ENCODE data around the gene NFIB. TPM values are rescaled to one million over a fixed set of nuclear protein-coding genes. Genes with fewer than 3 reads are reported as not detected.

NFIB gene
- total RNA-seq, 1 experiment from 2014 or later, result 14.3 TPM

DNA sequence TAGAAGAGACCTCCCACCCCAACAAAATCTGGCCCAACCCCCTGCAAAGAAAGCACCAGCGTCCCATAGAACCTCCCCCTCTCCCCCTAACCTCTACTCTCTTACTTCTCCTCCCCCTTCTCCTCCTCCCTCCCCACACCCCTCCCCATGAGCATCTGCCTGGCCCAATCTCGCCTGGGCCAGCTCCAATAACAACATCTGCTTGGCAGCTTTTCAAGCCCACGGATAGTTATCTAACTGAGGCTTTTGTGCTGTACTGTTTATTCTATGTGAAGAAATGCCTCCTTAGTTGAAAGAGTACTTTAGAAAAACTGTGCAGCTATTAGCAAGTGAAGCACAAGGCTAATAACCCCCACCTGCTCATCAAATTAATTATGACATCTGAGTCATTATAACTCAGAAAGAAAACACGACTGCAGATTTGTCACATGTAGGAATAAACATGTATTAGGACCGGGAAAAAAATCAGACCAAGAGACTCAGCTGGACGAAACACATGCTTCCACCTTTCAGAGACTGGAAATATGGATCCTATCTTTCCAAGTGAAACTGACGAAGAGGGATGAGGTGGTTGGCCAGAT lies 42.8 kb downstream of the NFIB start:
- Histone ChIP-seq H3K9ac (ENCODE audit: extremely low read depth, insufficient read length, low read length) (no peak overlapping the region), H3K18ac (ENCODE audit: insufficient read length, low read depth, low read length) (no peak overlapping the region), H3K56ac (ENCODE audit: insufficient read length, low read depth, low read length) (no peak overlapping the region), H4K20me1 (ENCODE audit: control insufficient read depth, insufficient read depth, insufficient read length) (no peaks in the 10 kb centered on the region), H2AK5ac (ENCODE audit: insufficient read length, low read length) (no peak overlapping the region), H3K23me2 (ENCODE audit: insufficient read length, low read depth, low read length, poor library complexity, severe bottlenecking) (no peaks in the 10 kb centered on the region), H3K79me1 (ENCODE audit: insufficient read depth, low read depth, low read length, poor library complexity, severe bottlenecking) (no peaks in the 10 kb centered on the region), H3K79me2 (ENCODE audit: insufficient read depth, low read length) (0 out of 2 replicates have a peak, but pooled peaks cover 2% of the 10 kb centered on the region), H3K23ac (ENCODE audit: insufficient read length, low read depth, low read length) (no peak overlapping the region), H2BK120ac (ENCODE audit: low read depth, low read length, poor library complexity, severe bottlenecking) (no peak overlapping the region), H4K5ac (ENCODE audit: insufficient read length, low read depth, low read length) (no peak overlapping the region), H3K4me2 (ENCODE audit: insufficient read depth, insufficient read length, low read length) (no peak overlapping the region), H2BK5ac (ENCODE audit: insufficient read length, low read length) (no peak overlapping the region), H2BK20ac (ENCODE audit: low read depth, low read length, poor library complexity, severe bottlenecking) (no peak overlapping the region), H3K4ac (ENCODE audit: low read depth, low read length) (no peak overlapping the region), H2BK15ac (ENCODE audit: low read depth, low read length) (no peak overlapping the region), H3K27ac (ENCODE audit: insufficient read length, low read depth, low read length) (no peak overlapping the region), H3K27me3 (ENCODE audit: insufficient read depth, low read length) (no peaks in the 10 kb centered on the region), H4K8ac (replicated peaks; ENCODE audit: insufficient read length, low read depth, low read length) (no peak overlapping the region), H3T11ph (ENCODE audit: low read length) (no peak overlapping the region), H2BK12ac (ENCODE audit: insufficient read length, low read depth, low read length) (no peak overlapping the region), H4K91ac (ENCODE audit: insufficient read length, low read depth, low read length) (no peak overlapping the region), H3K9me3 (ENCODE audit: control insufficient read depth, low read depth, low read length) (no peaks in the 10 kb centered on the region), H2AFZ (ENCODE audit: low read length) (no peak overlapping the region), H3K4me1 (ENCODE audit: insufficient read depth, low read length) (peaks cover 12% of the 10 kb centered on the region), H3K14ac (ENCODE audit: insufficient read depth, low read length) (no peak overlapping the region)
- TF ChIP-seq, protein P1, sequence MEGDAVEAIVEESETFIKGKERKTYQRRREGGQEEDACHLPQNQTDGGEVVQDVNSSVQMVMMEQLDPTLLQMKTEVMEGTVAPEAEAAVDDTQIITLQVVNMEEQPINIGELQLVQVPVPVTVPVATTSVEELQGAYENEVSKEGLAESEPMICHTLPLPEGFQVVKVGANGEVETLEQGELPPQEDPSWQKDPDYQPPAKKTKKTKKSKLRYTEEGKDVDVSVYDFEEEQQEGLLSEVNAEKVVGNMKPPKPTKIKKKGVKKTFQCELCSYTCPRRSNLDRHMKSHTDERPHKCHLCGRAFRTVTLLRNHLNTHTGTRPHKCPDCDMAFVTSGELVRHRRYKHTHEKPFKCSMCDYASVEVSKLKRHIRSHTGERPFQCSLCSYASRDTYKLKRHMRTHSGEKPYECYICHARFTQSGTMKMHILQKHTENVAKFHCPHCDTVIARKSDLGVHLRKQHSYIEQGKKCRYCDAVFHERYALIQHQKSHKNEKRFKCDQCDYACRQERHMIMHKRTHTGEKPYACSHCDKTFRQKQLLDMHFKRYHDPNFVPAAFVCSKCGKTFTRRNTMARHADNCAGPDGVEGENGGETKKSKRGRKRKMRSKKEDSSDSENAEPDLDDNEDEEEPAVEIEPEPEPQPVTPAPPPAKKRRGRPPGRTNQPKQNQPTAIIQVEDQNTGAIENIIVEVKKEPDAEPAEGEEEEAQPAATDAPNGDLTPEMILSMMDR (conservative IDR thresholded peaks at IDR 0.05), result no peak
- H3K4me3 Mint-ChIP-seq, result no peak overlapping the region
- H3K9me3 Mint-ChIP-seq, result no peaks in the 10 kb centered on the region
- DNase-seq, result peak; percentile 37
- H3K27me3 Mint-ChIP-seq (ENCODE audit: low read depth), result no peaks in the 10 kb centered on the region
- peak overlapping the region; percentile 12 to 76 (median 54); a peak in 4 of 7 replicates for H3K27ac Mint-ChIP-seq
- H3K4me1 Mint-ChIP-seq, result peaks cover 46 to 53% of the 10 kb centered on the region in 2 experiments
- WGBS (ENCODE audit: extremely low coverage, insufficient read length, low lambda C conversion rate), result no CpG with 5 or more reads among the region's 7 CpGs
- peaks cover 2 to 6% (median 6%) of the 10 kb centered on the region in 3 experiments; a peak in 5 of 7 replicates for H3K36me3 Mint-ChIP-seq (ENCODE audit: insufficient read depth in 1 of 3, low read depth in 3 of 3)

Data from H9 (cell line).